Measurements from ENCODE around the gene RBKS.
"Not testable (repeated sequence)": the region's sequence is repeated elsewhere in the genome, so short reads cannot be mapped to it uniquely, and the experiment has no call there.

RBKS gene

GRCh38 chr2:27765621-27766286 lies 124.4 kb downstream of the RBKS start:
- peak; percentile 5 to 12 for DNase-seq (ENCODE audit: low read depth in 2 of 2, low spot score in 1 of 2)

GRCh38 chr2:27764526-27764925 lies 125.7 kb downstream of the RBKS start:
- DNase-seq (ENCODE audit: low read depth in 2 of 2, low spot score in 1 of 2), result not testable (repeated sequence)

- no peak for DNase-seq (ENCODE audit: low read depth in 2 of 2, low spot score in 1 of 2)
These were observed 126.3 kb downstream of the RBKS start for GRCh38 chr2:27763907-27764267.

GRCh38 chr2:27762951-27763906 lies 127.0 kb downstream of the RBKS start:
- no peak for DNase-seq (ENCODE audit: low read depth in 2 of 2, low spot score in 1 of 2)

- DNase-seq (ENCODE audit: low read depth in 2 of 2, low spot score in 1 of 2), result no peak
These were observed 133.4 kb downstream of the RBKS start for GRCh38 chr2:27756544-27757498.

GRCh38 chr2:27756091-27756490 lies 134.1 kb downstream of the RBKS start:
- no peak for DNase-seq (ENCODE audit: low read depth in 2 of 2, low spot score in 1 of 2)

GRCh38 chr2:27754831-27755230 lies 135.4 kb downstream of the RBKS start:
- no peak for DNase-seq (ENCODE audit: low read depth in 2 of 2, low spot score in 1 of 2)

GRCh38 chr2:27754138-27754588 lies 136.0 kb downstream of the RBKS start:
- DNase-seq (ENCODE audit: low read depth in 2 of 2, low spot score in 1 of 2), result peak; percentile 18 to 52

- no peak for DNase-seq (ENCODE audit: low read depth in 2 of 2, low spot score in 1 of 2)
These were observed 137.5 kb downstream of the RBKS start for GRCh38 chr2:27752551-27753237.

GRCh38 chr2:27751377-27751776 lies 138.8 kb downstream of the RBKS start:
- no peak for DNase-seq (ENCODE audit: low read depth in 2 of 2, low spot score in 1 of 2)

- DNase-seq (ENCODE audit: low read depth in 2 of 2, low spot score in 1 of 2), result not testable (repeated sequence)
These were observed 141.2 kb downstream of the RBKS start for GRCh38 chr2:27748803-27749554.

GRCh38 chr2:27747827-27748352 lies 142.3 kb downstream of the RBKS start:
- DNase-seq (ENCODE audit: low read depth in 2 of 2, low spot score in 1 of 2), result no peak

- DNase-seq (ENCODE audit: low read depth in 2 of 2, low spot score in 1 of 2), result no peak
These were observed 143.9 kb downstream of the RBKS start for GRCh38 chr2:27746325-27746724.

- DNase-seq (ENCODE audit: low read depth in 2 of 2, low spot score in 1 of 2), result not testable (repeated sequence)
These were observed 144.7 kb downstream of the RBKS start for GRCh38 chr2:27745494-27745893.

GRCh38 chr2:27742571-27742970 lies 147.6 kb downstream of the RBKS start:
- DNase-seq (ENCODE audit: low read depth in 2 of 2, low spot score in 1 of 2), result no peak

- DNase-seq (ENCODE audit: low read depth in 2 of 2, low spot score in 1 of 2), result no peak
These were observed 148.5 kb downstream of the RBKS start for GRCh38 chr2:27741673-27742072.

- no peak for DNase-seq (ENCODE audit: low read depth in 2 of 2, low spot score in 1 of 2)
These were observed 151.2 kb downstream of the RBKS start for GRCh38 chr2:27739058-27739373.

GRCh38 chr2:27738349-27739057 lies 151.7 kb downstream of the RBKS start:
- DNase-seq (ENCODE audit: low read depth in 2 of 2, low spot score in 1 of 2), result no peak

Measured in stimulated activated CD8-positive, alpha-beta memory T cell treated with anti-CD3 and anti-CD28 coated beads, Interleukin-4, amount 100 ng/mL, for 4 hours (primary cell).